A673 (cell line): ENCODE data around the gene IGFBP5. TPM values are rescaled to one million over a fixed set of nuclear protein-coding genes. Genes with fewer than 3 reads are reported as not detected.

Source experiments
- BruUV-seq: library from RNA; stranded (reverse); fragments of 400-500 nt; replicated peaks from 2 replicates; lab custom pipeline; 2021; lab: Mats Ljungman, UMichigan
- CTCF ChIA-PET: fragments of 300-600 bp; sonication (Branson Sonifier 250); formaldehyde crosslinking; loops from one replicate; lab custom pipeline; 2022; ENCODE audit warnings: antibody characterized with exemption; lab: Charles Lee
- POLR2A ChIA-PET: fragments of 300-600 bp; sonication (Branson Sonifier 250); formaldehyde crosslinking; loops from one replicate; lab custom pipeline; 2022; ENCODE audit warnings: antibody characterized with exemption; ENCODE audit not compliant: low non-redundant PET; lab: Charles Lee
- DNase-seq: peaks from one replicate; pipeline ENCODE4 v3.0.0-alpha.2; 2015; ENCODE audit warnings: low spot score
- H3K27ac ChIP-seq: fragments of 200-600 bp; sonication (generic); 2 replicates; pipeline ENCODE4 v1.5.1; 2016; ENCODE audit warnings: mixed run types, low read depth, mild to moderate bottlenecking, mixed read lengths, antibody characterized with exemption, low read length; ENCODE audit not compliant: poor library complexity, severe bottlenecking
- H3K27me3 ChIP-seq: fragments of 200-600 bp; sonication (generic); replicated peaks from 2 replicates; pipeline ENCODE4 v1.6.1; 2017; ENCODE audit warnings: mixed run types, low read depth, mild to moderate bottlenecking, mixed read lengths, antibody characterized with exemption, low read length; ENCODE audit not compliant: insufficient read depth, poor library complexity
- H3K36me3 ChIP-seq: fragments of 200-600 bp; sonication (generic); 2 replicates; pipeline ENCODE4 v1.6.1; 2016; ENCODE audit warnings: mixed run types, mild to moderate bottlenecking, mixed read lengths, antibody characterized with exemption, low read length; ENCODE audit not compliant: insufficient read depth, poor library complexity, severe bottlenecking
- H3K4me1 ChIP-seq: fragments of 200-600 bp; sonication (generic); 2 replicates; pipeline ENCODE4 v1.6.1; 2017; ENCODE audit warnings: mixed run types, mild to moderate bottlenecking, mixed read lengths, antibody characterized with exemption, low read length; ENCODE audit not compliant: insufficient read depth, poor library complexity, severe bottlenecking
- H3K4me3 ChIP-seq: fragments of 200-600 bp; sonication (generic); 2 replicates; pipeline ENCODE4 v1.5.1; 2016; ENCODE audit warnings: low read depth, mixed run types, mild to moderate bottlenecking, mixed read lengths, low read length; ENCODE audit not compliant: poor library complexity, severe bottlenecking
- H3K9me3 ChIP-seq: fragments of 200-600 bp; sonication (generic); 2 replicates; pipeline ENCODE4 v1.6.1; 2016; ENCODE audit warnings: mixed run types, low read depth, mild to moderate bottlenecking, mixed read lengths, antibody characterized with exemption, low read length; ENCODE audit not compliant: poor library complexity, severe bottlenecking
- CTCF ChIP-seq: fragments of 300-800, 200-600 bp; sonication (generic); conservative IDR thresholded peaks from 2 replicates; pipeline ENCODE4 v1.5.1; 2017; ENCODE audit warnings: low read depth, mild to moderate bottlenecking, antibody characterized with exemption, low read length, moderate library complexity, mixed read lengths
- EZH2 ChIP-seq: fragments of 200-600 bp; sonication (generic); IDR thresholded peaks from 2 replicates; pipeline ENCODE4 v1.6.1; 2017; ENCODE audit warnings: borderline replicate concordance, low read depth, mild to moderate bottlenecking, mixed read lengths, antibody characterized with exemption, low read length; ENCODE audit not compliant: poor library complexity, severe bottlenecking
- intact Hi-C: fragments of 100-400 bp; cut with micrococcal nuclease; formaldehyde crosslinking; loops from one replicate; pipeline ENCODE4 v1.10.0; 2022; ENCODE audit not compliant: unreplicated experiment
- total RNA-seq: library from RNA; stranded (reverse); gene quantifications from 2 replicates; pipeline ENCODE4 v1.2.3, GENCODE V29; 2021

Gene IGFBP5
- total RNA-seq, 1 experiment from 2014 or later, result 5.4 TPM

DNA sequence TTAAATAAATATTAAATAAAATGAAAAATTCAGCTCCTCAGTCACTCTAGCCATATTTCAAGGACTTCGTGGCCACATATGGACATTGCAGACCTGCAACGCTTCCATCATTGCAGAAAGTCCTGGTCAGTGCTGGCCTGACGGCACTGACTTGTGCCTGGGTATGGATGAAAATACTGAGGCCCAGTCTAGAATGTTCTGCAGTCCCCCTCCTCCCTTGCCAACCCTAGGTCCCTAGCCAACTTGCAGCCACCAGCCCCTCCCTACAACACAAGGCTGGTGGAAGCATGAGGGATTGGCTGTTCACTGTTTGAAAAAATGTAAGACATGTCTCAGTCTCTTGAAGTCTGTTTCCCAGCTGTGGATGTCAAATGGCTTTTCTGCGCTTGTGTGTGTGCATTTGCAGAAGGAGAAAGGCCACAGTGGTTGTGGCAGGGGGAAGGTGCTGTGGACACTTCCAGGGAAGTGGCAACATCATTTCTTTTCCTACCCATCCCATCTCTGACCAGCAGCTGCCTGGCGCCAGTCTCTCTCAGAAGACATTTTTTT, 9.9 kb downstream of the IGFBP5 start:
- POLR2A ChIA-PET, result interaction anchor here (1.3 kb wide), 1 partner anchor 8 kb away, joined by 7 read pairs; no protein-coding TSS in a partner anchor
- Histone ChIP-seq H3K27me3 (no peaks in the 10 kb centered on the region), H3K27ac (no peak overlapping the region), H3K4me3 (no peak overlapping the region), H3K36me3 (no peaks in the 10 kb centered on the region), H3K4me1 (peaks cover 6% of the 10 kb centered on the region), H3K9me3 (no peaks in the 10 kb centered on the region)
- no peak for DNase-seq
- BruUV-seq, result no TSS peak
- intact Hi-C loops, result no loop called here
- CTCF ChIA-PET, result no interaction called here
- TF ChIP-seq CTCF (no peak), EZH2 (no peak)

GRCh38 chr2:216683846-216684245, 11.5 kb downstream of the IGFBP5 start:
- H3K4me1 ChIP-seq, result peaks cover 6% of the 10 kb centered on the region
- no TSS peak for BruUV-seq
- H3K27ac ChIP-seq, result no peak overlapping the region
- H3K27me3 ChIP-seq, result no peaks in the 10 kb centered on the region
- DNase-seq, result no peak
- no peak overlapping the region for H3K4me3 ChIP-seq
- H3K9me3 ChIP-seq, result no peaks in the 10 kb centered on the region
- no peaks in the 10 kb centered on the region for H3K36me3 ChIP-seq
- intact Hi-C loops, result loop anchor here (5.0 kb wide), 1 partner anchor 1028 kb away; no protein-coding TSS in a partner anchor
- ChIA-PET CTCF (no interaction called here), POLR2A (no interaction called here)
- no peak for TF ChIP-seq CTCF
- TF ChIP-seq EZH2, result no peak

GRCh38 chr2:216681683-216682082, 13.7 kb downstream of the IGFBP5 start:
- H3K27ac ChIP-seq, result no peak overlapping the region
- no peaks in the 10 kb centered on the region for H3K36me3 ChIP-seq
- intact Hi-C loops, result loop anchor here (1.0 to 5.0 kb wide), 2 partner anchors 829 to 1031 kb away; no protein-coding TSS in a partner anchor
- no peaks in the 10 kb centered on the region for H3K27me3 ChIP-seq
- peaks cover 6% of the 10 kb centered on the region for H3K4me1 ChIP-seq
- no peaks in the 10 kb centered on the region for H3K9me3 ChIP-seq
- CTCF ChIA-PET, result interaction anchor here (0.5 to 1.8 kb wide), 5 partner anchors 12 to 1032 kb away, joined by 3 to 23 read pairs (median 3); no protein-coding TSS in a partner anchor
- DNase-seq, result no peak
- POLR2A ChIA-PET, result no interaction called here
- no peak overlapping the region for H3K4me3 ChIP-seq
- TF ChIP-seq EZH2, result no peak
- TF ChIP-seq CTCF, result no peak
- no TSS peak for BruUV-seq
